Fibroblast of villous mesenchyme (primary cell): ENCODE measurements around the gene TLE3. TPM values are rescaled to one million over a fixed set of nuclear protein-coding genes. Genes with fewer than 3 reads are reported as not detected.
A peak's percentile ranks its signal among the peaks of the same experiment; 100 is the strongest.

Source experiments
- DNase-seq: peaks from one replicate; pipeline ENCODE4 v3.0.0-alpha.2; 2010; ENCODE audit warnings: low read depth
- H3K4me3 ChIP-seq: 2 replicates; pipeline ENCODE4 v1.5.1; 2011; ENCODE audit warnings: low read depth, mild to moderate bottlenecking, low read length
- total RNA-seq: library from RNA; depleted of rRNA; stranded (reverse); fragments of >200 nt; gene quantifications from 2 replicates; pipeline ENCODE4 v1.2.3, GENCODE V29; 2012
- TF ChIP-seq, protein P1 (sequence below): IDR thresholded peaks from 2 replicates; pipeline ENCODE4 v1.5.1; 2012; ENCODE audit warnings: low read depth, mild to moderate bottlenecking, low read length; ENCODE audit not compliant: insufficient read depth

TLE3 gene
- total RNA-seq, 1 donor: 13.0 TPM

DNA sequence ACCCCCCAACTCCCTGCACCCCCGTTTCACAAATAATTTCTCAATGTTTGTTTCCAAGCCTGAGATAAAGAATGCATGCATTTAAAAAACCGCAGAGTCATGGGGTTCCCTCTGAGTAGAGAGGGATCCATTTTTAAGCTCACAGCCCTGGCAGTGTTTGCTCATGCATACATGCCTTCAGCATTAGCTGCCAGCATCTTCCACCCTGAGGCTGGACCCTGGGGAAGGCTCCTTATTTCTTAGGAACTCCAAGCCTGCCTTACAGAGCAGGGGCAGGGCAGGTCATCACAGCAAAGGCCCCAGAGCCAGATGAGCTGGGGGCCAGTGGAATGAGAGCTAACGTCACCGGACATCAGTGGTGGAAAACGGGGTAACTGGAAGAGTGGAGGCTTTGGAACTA is 31.3 kb downstream of the TLE3 start:
- peak; percentile 21 for DNase-seq
- TF ChIP-seq, protein P1, sequence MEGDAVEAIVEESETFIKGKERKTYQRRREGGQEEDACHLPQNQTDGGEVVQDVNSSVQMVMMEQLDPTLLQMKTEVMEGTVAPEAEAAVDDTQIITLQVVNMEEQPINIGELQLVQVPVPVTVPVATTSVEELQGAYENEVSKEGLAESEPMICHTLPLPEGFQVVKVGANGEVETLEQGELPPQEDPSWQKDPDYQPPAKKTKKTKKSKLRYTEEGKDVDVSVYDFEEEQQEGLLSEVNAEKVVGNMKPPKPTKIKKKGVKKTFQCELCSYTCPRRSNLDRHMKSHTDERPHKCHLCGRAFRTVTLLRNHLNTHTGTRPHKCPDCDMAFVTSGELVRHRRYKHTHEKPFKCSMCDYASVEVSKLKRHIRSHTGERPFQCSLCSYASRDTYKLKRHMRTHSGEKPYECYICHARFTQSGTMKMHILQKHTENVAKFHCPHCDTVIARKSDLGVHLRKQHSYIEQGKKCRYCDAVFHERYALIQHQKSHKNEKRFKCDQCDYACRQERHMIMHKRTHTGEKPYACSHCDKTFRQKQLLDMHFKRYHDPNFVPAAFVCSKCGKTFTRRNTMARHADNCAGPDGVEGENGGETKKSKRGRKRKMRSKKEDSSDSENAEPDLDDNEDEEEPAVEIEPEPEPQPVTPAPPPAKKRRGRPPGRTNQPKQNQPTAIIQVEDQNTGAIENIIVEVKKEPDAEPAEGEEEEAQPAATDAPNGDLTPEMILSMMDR: no peak
- H3K4me3 ChIP-seq: no peak overlapping the region

DNA sequence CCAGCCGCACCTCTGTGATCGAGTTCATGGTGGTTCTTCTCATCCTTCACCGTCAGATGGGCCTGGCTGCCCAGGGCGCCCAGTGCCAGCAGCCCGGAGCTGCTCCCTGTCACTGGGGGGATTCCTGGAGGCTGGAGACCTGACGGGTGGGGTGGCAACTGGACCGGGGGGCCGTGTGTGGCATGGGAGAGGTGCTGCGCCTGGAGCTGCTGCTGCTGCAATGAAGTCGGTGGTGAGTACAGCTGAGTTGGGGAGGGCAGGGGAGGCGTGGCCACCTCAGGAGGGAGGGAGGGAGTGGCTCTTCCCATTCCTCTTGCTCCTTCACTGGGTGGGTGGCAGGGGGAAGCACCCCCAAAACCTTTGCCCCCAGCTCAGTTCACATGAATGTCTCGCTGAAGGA is 31.7 kb downstream of the TLE3 start:
- DNase-seq: no peak
- H3K4me3 ChIP-seq: no peak overlapping the region
- TF ChIP-seq, protein P1: no peak

DNA sequence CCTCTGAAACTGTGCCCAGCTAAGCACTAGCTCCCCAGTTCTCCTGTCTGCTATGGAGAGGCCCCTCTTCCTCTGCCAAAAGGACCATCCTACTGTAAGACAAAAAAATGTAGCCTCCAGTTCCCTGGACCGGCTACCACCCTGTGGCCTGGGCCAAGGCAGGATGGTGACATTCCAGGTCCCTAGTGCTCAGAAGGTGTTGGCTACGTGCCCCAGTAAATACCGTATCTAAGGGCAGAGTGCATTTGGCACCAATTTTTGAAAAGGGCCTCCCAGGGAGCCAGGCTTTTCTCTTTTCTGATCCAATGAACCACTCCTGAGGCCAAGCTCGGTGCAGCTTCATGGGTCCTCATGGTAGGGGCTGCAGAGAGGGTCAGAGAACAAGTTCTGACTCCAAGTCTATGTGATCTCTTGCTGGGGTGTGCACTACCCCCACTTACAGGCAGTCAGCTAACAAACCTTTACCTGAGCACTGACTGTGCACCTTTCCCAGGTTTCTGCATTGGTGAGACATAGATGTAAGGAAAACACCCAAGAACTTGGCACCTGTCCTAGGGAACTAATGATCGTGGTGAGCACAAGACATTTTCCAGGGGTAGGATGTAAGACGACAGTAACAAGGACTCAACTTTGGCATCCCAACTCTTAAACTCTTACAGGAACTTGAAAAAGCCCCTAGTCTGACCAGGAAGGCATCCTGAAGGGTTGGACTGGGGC is 32.6 kb downstream of the TLE3 start:
- no peak for DNase-seq
- TF ChIP-seq, protein P1: no peak
- H3K4me3 ChIP-seq: no peak overlapping the region

DNA sequence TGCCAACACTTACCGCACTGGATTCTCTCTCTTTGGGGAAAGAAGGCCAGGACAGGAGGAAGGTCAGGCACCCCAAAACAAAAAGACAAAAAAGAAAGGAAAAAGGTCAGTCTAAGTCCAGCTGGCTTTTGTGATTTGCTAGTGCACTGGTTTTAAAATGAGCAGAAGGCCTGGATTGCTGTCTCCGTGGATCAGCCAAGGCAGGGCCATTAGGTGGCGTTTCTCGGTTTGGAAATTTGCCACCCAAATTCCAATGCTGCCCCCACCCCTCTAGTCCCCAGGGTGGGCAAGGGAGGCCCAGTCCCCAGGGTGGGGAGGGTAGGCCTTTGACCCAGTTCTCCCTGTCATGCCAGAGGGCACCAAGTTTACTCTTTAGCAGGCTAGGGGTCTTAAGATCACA is 33.3 kb downstream of the TLE3 start:
- peak; percentile 32 for DNase-seq
- TF ChIP-seq, protein P1: no peak
- no peak overlapping the region for H3K4me3 ChIP-seq

DNA sequence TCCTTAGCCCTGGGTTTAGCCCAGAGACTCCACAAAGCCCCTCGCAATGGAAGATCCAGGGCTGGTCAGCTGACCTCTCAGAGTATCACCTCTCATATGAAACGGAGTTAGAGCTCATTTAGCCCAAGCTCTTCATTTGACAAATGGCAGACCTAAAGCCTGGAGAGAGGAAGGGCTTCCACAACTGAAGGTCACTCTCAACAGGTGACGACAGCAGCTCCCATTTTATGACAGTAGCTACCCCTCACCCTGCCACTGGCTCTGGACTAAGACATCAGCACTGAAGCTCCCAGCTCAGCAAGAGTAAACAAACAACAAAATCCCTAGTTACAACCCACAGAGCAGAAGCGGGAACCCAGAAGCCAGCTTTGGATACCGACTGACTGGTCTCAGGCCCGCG is 33.7 kb downstream of the TLE3 start:
- peak; percentile 23 for DNase-seq

DNA sequence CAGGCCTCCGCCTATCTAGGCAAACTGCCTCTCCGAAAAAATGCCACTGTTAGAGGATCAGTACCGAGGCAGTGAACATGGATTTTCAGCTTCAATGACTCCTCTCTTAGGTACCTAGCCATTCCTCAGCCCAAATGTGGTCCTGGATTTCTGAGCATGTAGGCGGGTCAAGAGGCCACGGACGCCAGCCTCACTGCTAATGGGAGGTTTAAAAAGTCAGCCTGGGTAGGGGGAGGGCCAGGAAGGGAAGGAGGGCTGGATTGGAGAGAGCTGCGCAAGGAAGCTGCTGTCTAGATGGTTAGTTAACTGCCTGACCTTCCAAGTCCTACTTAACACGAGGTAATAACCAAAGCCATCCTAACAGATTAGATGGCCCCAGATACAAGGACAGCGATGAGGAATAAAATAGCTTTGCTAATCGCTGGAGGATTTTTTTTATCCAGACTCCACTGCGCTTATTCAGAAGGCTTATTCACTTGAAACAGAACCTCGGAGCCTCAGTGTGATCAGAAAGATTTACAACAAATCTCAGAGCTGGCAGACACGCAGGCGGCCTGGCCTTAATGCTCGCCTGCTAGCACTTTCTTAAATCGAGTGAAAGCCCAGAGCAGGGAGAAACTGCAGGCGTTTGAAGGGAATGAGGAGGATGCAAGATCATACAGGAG is 34.3 kb downstream of the TLE3 start:
- DNase-seq: no peak
- no peak overlapping the region for H3K4me3 ChIP-seq
- TF ChIP-seq, protein P1: no peak

More for the DNA sequence above, 33.7 kb downstream of the TLE3 start:
- H3K4me3 ChIP-seq: no peak overlapping the region
- TF ChIP-seq, protein P1: no peak
